K562 (cell line): Measurements from ENCODE around the gene SH2B2. TPM values are rescaled to one million over a fixed set of nuclear protein-coding genes. Genes with fewer than 3 reads are reported as not detected.

Source experiments
- ATAC-seq: fragments of 200-7000 bp; cut with Tn5 transposase; 3 replicates; pipeline ENCODE4 v1.9.1; 2020; ENCODE audit warnings: moderate library complexity
- BruUV-seq: library from RNA; stranded (reverse); fragments of 400-500 nt; replicated peaks from 2 replicates; lab custom pipeline; 2021; lab: Mats Ljungman, UMichigan
- CTCF ChIA-PET: fragments of 300-600 bp; formaldehyde crosslinking; extraction: SDS; loops from one replicate; lab custom pipeline; 2021; ENCODE audit warnings: low intra/inter-chr PET ratio; lab: Yijun Ruan, JAX
- POLR2A ChIA-PET: fragments of 300-600, 350-650 bp; sonication (Branson Sonifier 250); formaldehyde crosslinking; extraction: SDS; loops from one replicate; lab custom pipeline; 2021; ENCODE audit warnings: antibody characterized with exemption, inconsistent platforms; lab: Yijun Ruan, JAX
- DNase-seq, 4 experiments: peaks; one replicate each; pipeline versions ENCODE4 v3.0.0 to v3.0.0-alpha.2; 2011 to 2018; ENCODE audit warnings: low spot score in 3 of 4, mixed read lengths in 3 of 4; ENCODE audit errors: extremely low read depth in 1 of 4
- FAIRE-seq: peaks from 2 replicates; lab custom pipeline; 2011; peaks lifted over from hg19 to GRCh38; lab: Jason Lieb, UNC
- H2AFZ ChIP-seq: 2 replicates; pipeline ENCODE4 v1.6.0; 2011; ENCODE audit warnings: low read depth, low read length, control low read depth, inconsistent platforms
- H3K27ac ChIP-seq: fragments of 200-600 bp; 3 replicates; pipeline ENCODE4 v1.8.0; 2011; ENCODE audit warnings: low read depth, mild to moderate bottlenecking, control low read depth, inconsistent platforms, low read length, moderate library complexity, mixed read lengths; ENCODE audit errors: extremely low read depth
- H3K27me3 ChIP-seq, 2 experiments: fragments of 300-600 bp in 1 of 2; 2 replicates in 1 of 2; 3 replicates in 1 of 2; pipeline versions ENCODE4 v1.6.0 to v1.8.0; 2011; ENCODE audit warnings: inconsistent platforms in 2 of 2, low read length in 2 of 2, mild to moderate bottlenecking in 1 of 2, mixed read lengths in 1 of 2, moderate library complexity in 1 of 2; ENCODE audit not compliant: control insufficient read depth in 2 of 2, insufficient read depth in 2 of 2
- H3K36me3 ChIP-seq: fragments of 300-600 bp; 3 replicates; pipeline ENCODE4 v1.8.0; 2011; ENCODE audit warnings: mild to moderate bottlenecking, low read length, inconsistent platforms; ENCODE audit not compliant: control insufficient read depth, insufficient read depth
- H3K4me1 ChIP-seq, 2 experiments: fragments of 200-600 bp in 1 of 2; replicated peaks in 1 of 2; 2 replicates in 1 of 2; 3 replicates in 1 of 2; pipeline versions ENCODE4 v1.5.1 to v1.8.0; 2011; ENCODE audit warnings: inconsistent platforms in 2 of 2, low read length in 2 of 2, mild to moderate bottlenecking in 1 of 2, mixed read lengths in 1 of 2, moderate library complexity in 1 of 2; ENCODE audit not compliant: control insufficient read depth in 2 of 2, insufficient read depth in 2 of 2
- H3K4me2 ChIP-seq: 2 replicates; pipeline ENCODE4 v1.6.1; 2011; ENCODE audit warnings: low read length, control low read depth, inconsistent platforms, mixed read lengths; ENCODE audit not compliant: insufficient read depth
- H3K4me3 ChIP-seq: fragments of 200-600 bp; sonication (generic), shearing (Covaris generic); 2 replicates; pipeline ENCODE4 v1.5.1; 2016; ENCODE audit warnings: control low read depth, inconsistent platforms
- H3K79me2 ChIP-seq: fragments of 200-600 bp; 3 replicates; pipeline ENCODE4 v1.8.0; 2011; ENCODE audit warnings: low read length, inconsistent platforms; ENCODE audit not compliant: control insufficient read depth, insufficient read depth
- H3K9ac ChIP-seq, 2 experiments: 2 replicates each; pipeline versions ENCODE4 v1.6.0 to v1.6.1; 2011; ENCODE audit warnings: low read depth in 2 of 2, low read length in 2 of 2, control low read depth in 1 of 2, inconsistent platforms in 1 of 2, mild to moderate bottlenecking in 1 of 2, mixed read lengths in 1 of 2; ENCODE audit not compliant: insufficient read depth in 1 of 2
- H3K9me1 ChIP-seq: one replicate; pipeline ENCODE4 v1.6.0; 2011; ENCODE audit warnings: inconsistent platforms, mild to moderate bottlenecking, low read length, moderate library complexity; ENCODE audit not compliant: control insufficient read depth, insufficient read depth
- H3K9me3 ChIP-seq: replicated peaks from 2 replicates; pipeline ENCODE4 v1.5.1; 2011; ENCODE audit warnings: low read depth, low read length, inconsistent platforms; ENCODE audit not compliant: control insufficient read depth, insufficient read depth
- H4K20me1 ChIP-seq: replicated peaks from 2 replicates; pipeline ENCODE4 v1.6.1; 2011; ENCODE audit warnings: low read length, inconsistent platforms, mixed read lengths; ENCODE audit not compliant: control insufficient read depth, insufficient read depth
- C11orf30 ChIP-seq: fragments of 450-650 bp; IDR thresholded peaks from 2 replicates; pipeline ENCODE4 v1.6.1; 2016; ENCODE audit warnings: low read depth, mild to moderate bottlenecking
- CTBP1 ChIP-seq: fragments of 450-650 bp; IDR thresholded peaks from 2 replicates; pipeline ENCODE4 v1.6.1; 2016; ENCODE audit warnings: borderline replicate concordance
- ELF4 ChIP-seq: fragments of 450-650 bp; formaldehyde crosslinking; IDR thresholded peaks from 2 replicates; pipeline ENCODE4 v1.4.0; 2022; ENCODE audit warnings: missing genetic modification characterization
- EWSR1 ChIP-seq: fragments of 450-650 bp; IDR thresholded peaks from 2 replicates; pipeline ENCODE4 v1.6.1; 2018; ENCODE audit warnings: borderline replicate concordance, mild to moderate bottlenecking, low read depth, moderate library complexity; ENCODE audit not compliant: partially characterized antibody
- HDAC1 ChIP-seq, 2 experiments: fragments of 450-650 bp; IDR thresholded peaks; 2 replicates each; pipeline ENCODE4 v1.6.1; 2016 to 2017; ENCODE audit warnings: inconsistent platforms in 1 of 2, mild to moderate bottlenecking in 1 of 2, moderate library complexity in 1 of 2
- NRF1 ChIP-seq, 2 experiments: fragments of 450-650 bp; IDR thresholded peaks in 1 of 2; conservative IDR thresholded peaks in 1 of 2; 2 replicates each; pipeline ENCODE4 v1.6.1; 2014; ENCODE audit warnings: mild to moderate bottlenecking in 2 of 2
- RAD21 ChIP-seq, 2 experiments: fragments of 250-450 bp in 1 of 2; fragments of 450-650 bp in 1 of 2; sonication (Bioruptor Pico) in 1 of 2; formaldehyde crosslinking in 1 of 2; IDR thresholded peaks in 1 of 2; conservative IDR thresholded peaks in 1 of 2; 2 replicates each; pipeline versions ENCODE4 v1.4.0 to v1.8.0; 2020 to 2022; ENCODE audit warnings: mild to moderate bottlenecking in 2 of 2, moderate library complexity in 1 of 2
- SPI1 ChIP-seq: IDR thresholded peaks from 2 replicates; pipeline ENCODE4 v1.6.1; 2011; ENCODE audit warnings: low read depth, low read length, control low read depth, borderline replicate concordance
- SRF ChIP-seq, 2 experiments: fragments of 250-450, 450-650 bp in 1 of 2; sonication (Bioruptor Pico) in 1 of 2; sonication (generic) in 1 of 2; formaldehyde crosslinking; IDR thresholded peaks; 2 replicates each; pipeline versions ENCODE4 v1.5.0 to v1.5.1; 2020 to 2022; ENCODE audit warnings: mild to moderate bottlenecking in 1 of 2, missing genetic modification reagents in 1 of 2
- YBX1 ChIP-seq: fragments of 450-650 bp; IDR thresholded peaks from 2 replicates; pipeline ENCODE4 v1.7.1; 2016; ENCODE audit warnings: mild to moderate bottlenecking
- ZC3H4 ChIP-seq: sonication (generic); formaldehyde crosslinking; IDR thresholded peaks from 2 replicates; pipeline ENCODE4 v1.9.0; 2021; ENCODE audit warnings: missing genetic modification reagents, borderline replicate concordance
- WGBS: fragments of 100-300 bp; shearing (Covaris generic); methylation state at CpG from one replicate; pipeline ENCODE4 v1.1.6; 2016; ENCODE audit warnings: low coverage, mixed read lengths; ENCODE audit not compliant: insufficient coverage; ENCODE audit errors: missing lambda C conversion rate; 5-methylcytosine and 5-hydroxymethylcytosine counted together
- in situ Hi-C: fragments of 300-500 bp; cut with MboI; formaldehyde crosslinking; loops from 4 replicates; pipeline ENCODE4 v1.15.0; 2018; ENCODE audit warnings: inconsistent platforms, mixed read lengths
- intact Hi-C: fragments of 100-400 bp; cut with micrococcal nuclease; formaldehyde crosslinking; loops from 2 replicates; pipeline ENCODE4 v1.14.2; 2022
- polyA plus RNA-seq, 8 experiments: library from polyadenylated mRNA; depleted of rRNA in 4 of 8; stranded (reverse) in 5 of 8; unstranded in 3 of 8; fragments of >200 nt; fragmentation: Nextera tagmentation in 2 of 8; fragmentation: Illumina TruSeq in 1 of 8; extraction: Ambion mirVana in 2 of 8; extraction: Trizol in 1 of 8; gene quantifications; 2 replicates each; pipeline versions ENCODE4 v1.2.1 to v1.2.3, GENCODE V29; 2011 to 2014; ENCODE audit warnings: inconsistent platforms in 1 of 8, missing spikeins in 1 of 8
- total RNA-seq, 7 experiments: library from RNA; depleted of rRNA in 6 of 7; stranded (reverse); fragments of >200 nt in 6 of 7; fragmentation: Illumina TruSeq in 2 of 7; extraction: Trizol in 2 of 7; gene quantifications; 2 replicates each; pipeline versions ENCODE4 v1.2.1 to v1.2.3, GENCODE V29; 2011 to 2021; ENCODE audit warnings: low replicate concordance in 1 of 7
- TF ChIP-seq, protein P1 (sequence below), 3 experiments: IDR thresholded peaks in 2 of 3; conservative IDR thresholded peaks in 1 of 3; 2 replicates each; pipeline ENCODE4 v1.5.1; 2011 to 2012; ENCODE audit warnings: low read length in 3 of 3, mild to moderate bottlenecking in 3 of 3, control low read depth in 2 of 3, improper control_type of control experiment in 1 of 3, inconsistent platforms in 1 of 3, low read depth in 1 of 3, mixed read lengths in 1 of 3, moderate library complexity in 1 of 3; ENCODE audit not compliant: insufficient read depth in 2 of 3
- TF ChIP-seq, protein P2 (sequence below): IDR thresholded peaks from 2 replicates; pipeline ENCODE4 v1.6.1; 2011; ENCODE audit warnings: borderline replicate concordance, low read depth, mild to moderate bottlenecking, moderate library complexity, low read length; ENCODE audit not compliant: insufficient read depth, poor library complexity, severe bottlenecking
- TF ChIP-seq, protein P3 (sequence below), 3 experiments: fragments of 200-800 bp in 1 of 3; sonication (Bioruptor generic) in 1 of 3; sonication (generic) in 1 of 3; formaldehyde crosslinking in 1 of 3; IDR thresholded peaks; 2 replicates each; pipeline versions ENCODE4 v1.6.1 to v1.8.0; 2016 to 2022; ENCODE audit warnings: mild to moderate bottlenecking in 2 of 3, missing compliant biosample characterization in 2 of 3, missing genetic modification characterization in 2 of 3, missing genetic modification reagents in 1 of 3

SH2B2 gene
- total and polyA plus RNA-seq, 9 of the 15 experiments (the other 6 are each of a cell fraction or from before 2014, with no cell fraction given), result 0.03 to 0.89 (median 0.07) TPM; not detected in 4

DNA sequence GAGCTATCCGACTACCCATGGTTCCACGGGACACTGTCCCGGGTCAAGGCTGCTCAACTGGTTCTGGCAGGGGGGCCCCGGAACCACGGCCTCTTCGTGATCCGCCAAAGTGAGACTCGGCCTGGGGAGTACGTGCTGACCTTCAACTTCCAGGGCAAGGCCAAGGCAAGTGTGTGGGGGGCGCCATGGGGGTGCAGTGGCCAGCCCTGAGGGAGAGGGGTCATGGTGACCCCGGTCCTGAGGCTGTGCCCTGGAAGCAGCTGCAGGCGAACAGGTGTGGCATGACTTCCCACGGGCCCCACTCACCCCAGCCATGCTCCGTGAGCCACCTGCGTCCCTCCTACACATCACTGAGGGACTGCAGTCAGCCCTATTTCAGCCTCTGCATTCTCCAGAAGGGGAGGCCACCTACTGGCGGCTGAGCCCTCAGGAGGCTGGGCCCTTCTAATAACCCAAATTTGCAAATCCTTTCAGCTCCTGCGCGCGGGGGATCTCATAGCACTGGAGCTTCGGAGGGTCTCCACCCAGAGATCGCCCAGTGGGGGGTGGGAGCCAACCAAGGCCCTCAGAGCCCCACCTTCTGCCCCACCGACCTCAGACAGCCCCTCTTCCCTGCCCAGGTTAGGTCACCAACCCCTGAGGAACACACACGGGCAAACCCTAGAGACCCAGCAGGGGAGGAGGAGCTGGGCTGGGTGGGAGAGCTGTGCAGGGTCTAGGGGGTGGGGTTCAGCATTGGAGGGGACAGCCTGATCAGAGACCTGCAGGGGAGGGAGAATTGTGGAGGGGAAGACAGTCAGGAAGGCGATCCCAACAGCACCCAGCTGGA is 30.8 kb downstream of the SH2B2 start:
- DNase-seq, result peak; percentile 37 to 56 (median 44)
- CTCF ChIA-PET, result no interaction called here
- H3K27me3 ChIP-seq, result peaks cover 46 to 79% of the 10 kb centered on the region in 2 experiments
- H3K79me2 ChIP-seq, result no peaks in the 10 kb centered on the region
- H2AFZ ChIP-seq, result no peak overlapping the region
- no peaks in the 10 kb centered on the region for H3K9me1 ChIP-seq
- 0 out of 2 replicates have a peak, but pooled peaks cover 10% of the 10 kb centered on the region for H4K20me1 ChIP-seq
- WGBS, result 3% methylated on average over 23 of the region's 24 CpGs
- BruUV-seq, result no TSS peak
- intact Hi-C loops, result no loop called here
- H3K36me3 ChIP-seq, result no peaks in the 10 kb centered on the region
- in situ Hi-C loops, result loop anchor here (25.0 kb wide), 1 partner anchor 345 kb away; the partner anchor contains the start of genes POLR2J2 and SPDYE2B
- no peaks in the 10 kb centered on the region for H3K9me3 ChIP-seq
- H3K27ac ChIP-seq, result no peak overlapping the region
- FAIRE-seq, result no peak
- POLR2A ChIA-PET, result no interaction called here
- peak overlapping the region in 1 of 2 experiments; percentile 79; a peak in 2 of 4 replicates for H3K9ac ChIP-seq
- peaks cover 0 to 35% of the 10 kb centered on the region in 2 experiments; a peak in 3 of 5 replicates for H3K4me1 ChIP-seq
- ATAC-seq, result peak; percentile 78
- no peak overlapping the region for H3K4me3 ChIP-seq
- H3K4me2 ChIP-seq, result no peak overlapping the region
- TF ChIP-seq SRF (CRISPR knock-in tag; IDR thresholded peaks at IDR 0.05), result no peak
- TF ChIP-seq EWSR1, result no peak
- TF ChIP-seq ELF4, result no peak
- no peak for TF ChIP-seq SPI1
- TF ChIP-seq, protein P1, sequence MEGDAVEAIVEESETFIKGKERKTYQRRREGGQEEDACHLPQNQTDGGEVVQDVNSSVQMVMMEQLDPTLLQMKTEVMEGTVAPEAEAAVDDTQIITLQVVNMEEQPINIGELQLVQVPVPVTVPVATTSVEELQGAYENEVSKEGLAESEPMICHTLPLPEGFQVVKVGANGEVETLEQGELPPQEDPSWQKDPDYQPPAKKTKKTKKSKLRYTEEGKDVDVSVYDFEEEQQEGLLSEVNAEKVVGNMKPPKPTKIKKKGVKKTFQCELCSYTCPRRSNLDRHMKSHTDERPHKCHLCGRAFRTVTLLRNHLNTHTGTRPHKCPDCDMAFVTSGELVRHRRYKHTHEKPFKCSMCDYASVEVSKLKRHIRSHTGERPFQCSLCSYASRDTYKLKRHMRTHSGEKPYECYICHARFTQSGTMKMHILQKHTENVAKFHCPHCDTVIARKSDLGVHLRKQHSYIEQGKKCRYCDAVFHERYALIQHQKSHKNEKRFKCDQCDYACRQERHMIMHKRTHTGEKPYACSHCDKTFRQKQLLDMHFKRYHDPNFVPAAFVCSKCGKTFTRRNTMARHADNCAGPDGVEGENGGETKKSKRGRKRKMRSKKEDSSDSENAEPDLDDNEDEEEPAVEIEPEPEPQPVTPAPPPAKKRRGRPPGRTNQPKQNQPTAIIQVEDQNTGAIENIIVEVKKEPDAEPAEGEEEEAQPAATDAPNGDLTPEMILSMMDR (IDR thresholded peaks at IDR 0.05 in 2 of 3, conservative IDR thresholded peaks at IDR 0.05 in 1 of 3; ENCODE audit: insufficient read depth in 2 of 3, low read depth in 1 of 3, low read length in 3 of 3), result peak; percentile 47 to 51 (median 49)
- no peak for TF ChIP-seq YBX1
- no peak for TF ChIP-seq ZC3H4 (CRISPR knock-in tag)
- no peak for TF ChIP-seq HDAC1 (IDR thresholded peaks at IDR 0.05)
- no peak for TF ChIP-seq C11orf30
- TF ChIP-seq NRF1 (conservative IDR thresholded peaks at IDR 0.05 in 1 of 2, IDR thresholded peaks at IDR 0.05 in 1 of 2), result 0 out of 4 replicates have a peak, but pooled peaks of 1 of the 2 experiments have one; percentile 16
- TF ChIP-seq, protein P2, sequence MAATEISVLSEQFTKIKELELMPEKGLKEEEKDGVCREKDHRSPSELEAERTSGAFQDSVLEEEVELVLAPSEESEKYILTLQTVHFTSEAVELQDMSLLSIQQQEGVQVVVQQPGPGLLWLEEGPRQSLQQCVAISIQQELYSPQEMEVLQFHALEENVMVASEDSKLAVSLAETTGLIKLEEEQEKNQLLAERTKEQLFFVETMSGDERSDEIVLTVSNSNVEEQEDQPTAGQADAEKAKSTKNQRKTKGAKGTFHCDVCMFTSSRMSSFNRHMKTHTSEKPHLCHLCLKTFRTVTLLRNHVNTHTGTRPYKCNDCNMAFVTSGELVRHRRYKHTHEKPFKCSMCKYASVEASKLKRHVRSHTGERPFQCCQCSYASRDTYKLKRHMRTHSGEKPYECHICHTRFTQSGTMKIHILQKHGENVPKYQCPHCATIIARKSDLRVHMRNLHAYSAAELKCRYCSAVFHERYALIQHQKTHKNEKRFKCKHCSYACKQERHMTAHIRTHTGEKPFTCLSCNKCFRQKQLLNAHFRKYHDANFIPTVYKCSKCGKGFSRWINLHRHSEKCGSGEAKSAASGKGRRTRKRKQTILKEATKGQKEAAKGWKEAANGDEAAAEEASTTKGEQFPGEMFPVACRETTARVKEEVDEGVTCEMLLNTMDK, result peak; percentile 21
- TF ChIP-seq, protein P3, sequence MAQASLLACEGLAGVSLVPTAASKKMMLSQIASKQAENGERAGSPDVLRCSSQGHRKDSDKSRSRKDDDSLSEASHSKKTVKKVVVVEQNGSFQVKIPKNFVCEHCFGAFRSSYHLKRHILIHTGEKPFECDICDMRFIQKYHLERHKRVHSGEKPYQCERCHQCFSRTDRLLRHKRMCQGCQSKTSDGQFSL (CRISPR knock-in tag; IDR thresholded peaks at IDR 0.05), result peak; percentile 57; the same call in 1 of the 2 replicates
- TF ChIP-seq, protein P3 (tag; IDR thresholded peaks at IDR 0.05), result no peak
- TF ChIP-seq CTBP1, result 0 out of 2 replicates have a peak, but pooled peaks have one; percentile 27
- TF ChIP-seq RAD21 (CRISPR knock-in tag; conservative IDR thresholded peaks at IDR 0.05 in 1 of 2, IDR thresholded peaks at IDR 0.05 in 1 of 2), result peak in 1 of 2 experiments; percentile 44; a peak in 2 of 4 replicates
